IMR-90 (cell line): Measurements from ENCODE around the gene EFHC1.
A peak's percentile ranks its signal among the peaks of the same experiment; 100 is the strongest.

Source experiments
- BHLHE40 ChIP-seq: fragments of 150-350 bp; IDR thresholded peaks from 2 replicates; pipeline ENCODE4 v1.6.1; 2016; ENCODE audit warnings: mild to moderate bottlenecking, low read depth, low read length
- CEBPB ChIP-seq: IDR thresholded peaks from 2 replicates; pipeline ENCODE4 v1.6.1; 2012; ENCODE audit warnings: low read depth, low read length, improper control_type of control experiment
- CTCF ChIP-seq: conservative IDR thresholded peaks from 2 replicates; pipeline ENCODE4 v1.5.1; 2012; ENCODE audit warnings: mild to moderate bottlenecking, low read depth, low read length, improper control_type of control experiment
- ELK1 ChIP-seq: fragments of 150-350 bp; IDR thresholded peaks from 2 replicates; pipeline ENCODE4 v1.6.1; 2016; ENCODE audit warnings: low read depth, mild to moderate bottlenecking, low read length, moderate library complexity, borderline replicate concordance
- MAZ ChIP-seq: IDR thresholded peaks from 2 replicates; pipeline ENCODE4 v1.6.1; 2012; ENCODE audit warnings: low read depth, mild to moderate bottlenecking, low read length, improper control_type of control experiment, moderate library complexity, borderline replicate concordance
- MXI1 ChIP-seq: IDR thresholded peaks from 2 replicates; pipeline ENCODE4 v1.6.1; 2012; ENCODE audit warnings: low read depth, mild to moderate bottlenecking, low read length, moderate library complexity, borderline replicate concordance
- POLR2A ChIP-seq: IDR thresholded peaks from 2 replicates; pipeline ENCODE4 v1.6.1; 2012; ENCODE audit warnings: mild to moderate bottlenecking, low read depth, low read length
- RAD21 ChIP-seq: IDR thresholded peaks from 2 replicates; pipeline ENCODE4 v1.6.1; 2012; ENCODE audit warnings: low read length, improper control_type of control experiment
- RCOR1 ChIP-seq: IDR thresholded peaks from 2 replicates; pipeline ENCODE4 v1.6.1; 2012; ENCODE audit warnings: mild to moderate bottlenecking, low read length, improper control_type of control experiment; ENCODE audit not compliant: insufficient replicate concordance
- RFX5 ChIP-seq: IDR thresholded peaks from 2 replicates; pipeline ENCODE4 v1.8.0; 2012; ENCODE audit warnings: low read depth, mild to moderate bottlenecking, low read length, moderate library complexity
- SMC3 ChIP-seq: fragments of 150-350 bp; IDR thresholded peaks from 2 replicates; pipeline ENCODE4 v1.6.1; 2016; ENCODE audit warnings: low read depth, mild to moderate bottlenecking, antibody characterized with exemption, low read length, moderate library complexity
- USF2 ChIP-seq: fragments of 150-350 bp; IDR thresholded peaks from 2 replicates; pipeline ENCODE4 v1.6.1; 2017; ENCODE audit warnings: mild to moderate bottlenecking, antibody characterized with exemption, low read length, low read depth

GRCh38 chr6:52517502-52518278, 97.5 kb downstream of the EFHC1 start:
- no peak for TF ChIP-seq CTCF
- no peak for TF ChIP-seq MXI1
- peak; percentile 30; the same call in 1 of the 2 replicates for TF ChIP-seq RAD21
- TF ChIP-seq POLR2A: peak; percentile 72
- TF ChIP-seq ELK1: no peak
- TF ChIP-seq CEBPB: peak; percentile 62; the same call in 1 of the 2 replicates
- TF ChIP-seq USF2: no peak
- TF ChIP-seq SMC3: no peak
- peak; percentile 94 for TF ChIP-seq MAZ
- peak; percentile 54 for TF ChIP-seq BHLHE40
- TF ChIP-seq RFX5: no peak
- TF ChIP-seq RCOR1: peak; percentile 36
